Fibroblast of the aortic adventitia (primary cell): ENCODE results near the gene KCTD1. TPM values are rescaled to one million over a fixed set of nuclear protein-coding genes. Genes with fewer than 3 reads are reported as not detected.

Source experiments
- DNase-seq: peaks from one replicate; pipeline ENCODE4 v3.0.0-alpha.2; 2010; ENCODE audit warnings: low read depth
- H3K4me3 ChIP-seq: 2 replicates; pipeline ENCODE4 v1.5.1; 2011; ENCODE audit warnings: low read depth, mild to moderate bottlenecking, control low read depth, low read length, moderate library complexity
- CTCF ChIP-seq: IDR thresholded peaks from 2 replicates; pipeline ENCODE4 v1.5.1; 2011; ENCODE audit warnings: mild to moderate bottlenecking, low read length, control low read depth, inconsistent platforms; ENCODE audit not compliant: insufficient read depth
- total RNA-seq: library from RNA; depleted of rRNA; stranded (reverse); fragments of >200 nt; gene quantifications from 2 replicates; pipeline ENCODE4 v1.2.3, GENCODE V29; 2012; ENCODE audit warnings: low replicate concordance

Gene KCTD1
- total RNA-seq, 1 donor = 9.9 TPM

GRCh38 chr18:26495287-26495686 is 53.1 kb downstream of the KCTD1 start:
- DNase-seq = no peak
- no peak for TF ChIP-seq CTCF
- H3K4me3 ChIP-seq = no peak overlapping the region

GRCh38 chr18:26493021-26493420 is 55.3 kb downstream of the KCTD1 start:
- no peak for DNase-seq
- TF ChIP-seq CTCF = no peak
- no peak overlapping the region for H3K4me3 ChIP-seq

GRCh38 chr18:26491194-26491816 is 57.0 kb downstream of the KCTD1 start:
- DNase-seq = no peak
- no peak for TF ChIP-seq CTCF
- no peak overlapping the region for H3K4me3 ChIP-seq

- no peak for TF ChIP-seq CTCF
- peak; percentile 33 for DNase-seq
- H3K4me3 ChIP-seq = no peak overlapping the region
Measured at GRCh38 chr18:26489881-26490280, 58.5 kb downstream of the KCTD1 start.

GRCh38 chr18:26489191-26489590 is 59.2 kb downstream of the KCTD1 start:
- no peak for TF ChIP-seq CTCF

GRCh38 chr18:26488417-26489009 is 59.8 kb downstream of the KCTD1 start:
- no peak for DNase-seq
- no peak for TF ChIP-seq CTCF
- no peak overlapping the region for H3K4me3 ChIP-seq

More at GRCh38 chr18:26489191-26489590, 59.2 kb downstream of the KCTD1 start:
- no peak for DNase-seq
- H3K4me3 ChIP-seq = no peak overlapping the region

GRCh38 chr18:26487437-26487836 is 60.9 kb downstream of the KCTD1 start:
- H3K4me3 ChIP-seq = no peak overlapping the region
- DNase-seq = no peak
- TF ChIP-seq CTCF = no peak
